ENCODE results near the gene MYO6.

MYO6 gene

DNA sequence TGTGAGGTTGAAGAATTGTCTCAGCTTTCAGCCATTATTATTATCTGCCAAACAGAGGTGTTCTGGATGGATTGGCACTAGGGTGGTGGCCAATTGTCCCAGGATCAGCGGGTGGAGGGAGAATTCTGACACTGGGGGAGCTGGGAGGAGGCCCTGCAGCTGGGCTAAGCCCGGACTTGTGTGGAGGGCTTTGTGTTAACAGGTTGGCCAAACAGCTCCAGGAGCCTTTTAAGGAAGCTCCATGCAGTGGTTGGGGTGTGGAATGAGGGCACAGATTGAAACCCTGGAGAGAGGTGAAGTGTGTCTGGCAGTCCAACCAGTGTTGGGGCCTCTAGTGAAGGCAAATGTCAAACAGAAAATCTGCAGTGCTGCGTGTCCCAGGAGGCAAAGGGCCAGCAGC is 187.6 kb downstream of the MYO6 start:
- Histone ChIP-seq H3K4me2 (ENCODE audit: insufficient read depth, low read length) (no peak overlapping the region), H3K27me3 (ENCODE audit: insufficient read depth, low read length, poor library complexity) (peaks cover 2% of the 10 kb centered on the region), H3K36me3 (ENCODE audit: insufficient read depth, low read length) (no peaks in the 10 kb centered on the region), H4K20me1 (ENCODE audit: insufficient read depth, low read length) (no peaks in the 10 kb centered on the region), H3K4me3 (ENCODE audit: low read depth in 1 of 2, low read length in 2 of 2) (no peak overlapping the region), H3K27ac (ENCODE audit: low read length) (no peak overlapping the region), H3K79me2 (ENCODE audit: insufficient read depth, low read length) (no peaks in the 10 kb centered on the region), H3K9ac (ENCODE audit: low read depth, low read length) (no peak overlapping the region), H3K4me1 (ENCODE audit: insufficient read depth, low read length) (no peaks in the 10 kb centered on the region), H3K9me3 (ENCODE audit: insufficient read depth, low read length, severe bottlenecking) (no peaks in the 10 kb centered on the region), H2AFZ (ENCODE audit: low read depth, low read length) (no peak overlapping the region)
- DNase-seq (no peak), ATAC-seq (ENCODE audit: insufficient read depth, low read depth) (no peak)
- no peak for TF ChIP-seq EZH2 (IDR thresholded peaks at IDR 0.05; ENCODE audit: borderline replicate concordance, low read depth, low read length, severe bottlenecking)
- TF ChIP-seq, protein P1, sequence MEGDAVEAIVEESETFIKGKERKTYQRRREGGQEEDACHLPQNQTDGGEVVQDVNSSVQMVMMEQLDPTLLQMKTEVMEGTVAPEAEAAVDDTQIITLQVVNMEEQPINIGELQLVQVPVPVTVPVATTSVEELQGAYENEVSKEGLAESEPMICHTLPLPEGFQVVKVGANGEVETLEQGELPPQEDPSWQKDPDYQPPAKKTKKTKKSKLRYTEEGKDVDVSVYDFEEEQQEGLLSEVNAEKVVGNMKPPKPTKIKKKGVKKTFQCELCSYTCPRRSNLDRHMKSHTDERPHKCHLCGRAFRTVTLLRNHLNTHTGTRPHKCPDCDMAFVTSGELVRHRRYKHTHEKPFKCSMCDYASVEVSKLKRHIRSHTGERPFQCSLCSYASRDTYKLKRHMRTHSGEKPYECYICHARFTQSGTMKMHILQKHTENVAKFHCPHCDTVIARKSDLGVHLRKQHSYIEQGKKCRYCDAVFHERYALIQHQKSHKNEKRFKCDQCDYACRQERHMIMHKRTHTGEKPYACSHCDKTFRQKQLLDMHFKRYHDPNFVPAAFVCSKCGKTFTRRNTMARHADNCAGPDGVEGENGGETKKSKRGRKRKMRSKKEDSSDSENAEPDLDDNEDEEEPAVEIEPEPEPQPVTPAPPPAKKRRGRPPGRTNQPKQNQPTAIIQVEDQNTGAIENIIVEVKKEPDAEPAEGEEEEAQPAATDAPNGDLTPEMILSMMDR (IDR thresholded peaks at IDR 0.05; ENCODE audit: borderline replicate concordance, extremely low read depth, low read length, poor library complexity, severe bottlenecking) = no peak

DNA sequence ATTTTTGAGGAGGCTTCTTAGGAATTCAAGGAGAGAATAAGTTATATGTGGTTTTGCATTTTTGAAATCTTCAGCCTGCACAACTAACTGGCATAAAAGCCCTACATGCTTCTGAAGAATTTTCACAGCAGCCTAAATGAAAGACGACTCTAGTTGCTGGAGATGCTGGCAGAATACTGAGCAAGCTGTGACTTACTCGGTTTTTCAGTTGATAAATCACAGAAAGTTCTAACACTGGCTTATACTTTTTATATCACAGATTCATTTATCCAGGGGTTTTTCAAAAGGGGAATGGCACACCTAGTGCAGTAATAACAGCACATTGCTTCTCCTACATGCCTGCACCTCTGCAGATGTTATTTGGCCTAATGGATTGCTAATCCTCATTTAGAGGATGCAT is 188.8 kb downstream of the MYO6 start:
- Histone ChIP-seq H3K9ac (ENCODE audit: low read depth, low read length) (no peak overlapping the region), H3K79me2 (ENCODE audit: insufficient read depth, low read length) (no peaks in the 10 kb centered on the region), H3K36me3 (ENCODE audit: insufficient read depth, low read length) (no peaks in the 10 kb centered on the region), H3K27ac (ENCODE audit: low read length) (no peak overlapping the region), H3K4me2 (ENCODE audit: insufficient read depth, low read length) (no peak overlapping the region), H3K9me3 (ENCODE audit: insufficient read depth, low read length, severe bottlenecking) (no peaks in the 10 kb centered on the region), H4K20me1 (ENCODE audit: insufficient read depth, low read length) (no peaks in the 10 kb centered on the region), H3K27me3 (ENCODE audit: insufficient read depth, low read length, poor library complexity) (peaks cover 2% of the 10 kb centered on the region), H2AFZ (ENCODE audit: low read depth, low read length) (no peak overlapping the region), H3K4me1 (ENCODE audit: insufficient read depth, low read length) (no peaks in the 10 kb centered on the region), H3K4me3 (ENCODE audit: low read depth in 1 of 2, low read length in 2 of 2) (no peak overlapping the region)
- DNase-seq (no peak), ATAC-seq (ENCODE audit: insufficient read depth, low read depth) (no peak)
- no peak for TF ChIP-seq EZH2 (IDR thresholded peaks at IDR 0.05; ENCODE audit: borderline replicate concordance, low read depth, low read length, severe bottlenecking)
- TF ChIP-seq, protein P1 (IDR thresholded peaks at IDR 0.05; ENCODE audit: borderline replicate concordance, extremely low read depth, low read length, poor library complexity, severe bottlenecking) = no peak

DNA sequence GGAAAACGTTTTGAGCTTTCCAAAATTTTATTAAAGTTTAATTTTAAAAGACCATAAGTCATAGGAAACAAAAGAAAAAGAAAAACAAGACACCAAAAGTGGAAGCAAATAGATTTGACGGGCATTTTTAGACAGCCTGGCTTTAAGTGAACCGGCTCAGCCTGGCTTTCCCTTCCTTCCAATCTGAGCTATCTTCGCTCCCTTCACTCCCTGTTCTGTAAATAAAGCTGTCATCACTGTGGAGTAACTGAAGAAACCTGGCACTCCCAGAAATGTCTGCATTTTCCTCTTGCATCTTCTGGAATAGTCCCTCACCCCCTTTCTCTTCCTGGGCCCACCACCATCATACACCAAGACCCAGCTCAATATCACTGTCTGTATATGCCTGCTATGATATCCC is 191.5 kb downstream of the MYO6 start:
- no peak overlapping the region for H3K9ac ChIP-seq (ENCODE audit: low read depth, low read length)
- DNase-seq = no peak
- no peak for ATAC-seq (ENCODE audit: insufficient read depth, low read depth)

More for the DNA sequence above, 191.5 kb downstream of the MYO6 start:
- H2AFZ ChIP-seq (ENCODE audit: low read depth, low read length) = no peak overlapping the region
- H4K20me1 ChIP-seq (ENCODE audit: insufficient read depth, low read length) = no peaks in the 10 kb centered on the region
- peaks cover 2% of the 10 kb centered on the region for H3K27me3 ChIP-seq (ENCODE audit: insufficient read depth, low read length, poor library complexity)
- H3K9me3 ChIP-seq (ENCODE audit: insufficient read depth, low read length, severe bottlenecking) = no peaks in the 10 kb centered on the region
- H3K4me1 ChIP-seq (ENCODE audit: insufficient read depth, low read length) = no peaks in the 10 kb centered on the region
- H3K4me2 ChIP-seq (ENCODE audit: insufficient read depth, low read length) = no peak overlapping the region
- no peaks in the 10 kb centered on the region for H3K36me3 ChIP-seq (ENCODE audit: insufficient read depth, low read length)
- H3K27ac ChIP-seq (ENCODE audit: low read length) = no peak overlapping the region
- H3K4me3 ChIP-seq (ENCODE audit: low read depth in 1 of 2, low read length in 2 of 2) = no peak overlapping the region
- no peaks in the 10 kb centered on the region for H3K79me2 ChIP-seq (ENCODE audit: insufficient read depth, low read length)
- TF ChIP-seq EZH2 (IDR thresholded peaks at IDR 0.05; ENCODE audit: borderline replicate concordance, low read depth, low read length, severe bottlenecking) = no peak
- TF ChIP-seq, protein P1 (IDR thresholded peaks at IDR 0.05; ENCODE audit: borderline replicate concordance, extremely low read depth, low read length, poor library complexity, severe bottlenecking) = no peak
